LNCAP (cell line): ENCODE measurements around the gene KDM3A.

ENCODE experiments used
- TF ChIP-seq, protein P1 (sequence below): fragments of 450-650 bp; IDR thresholded peaks from 2 replicates; pipeline ENCODE4 v1.5.1; 2017; ENCODE audit warnings: mild to moderate bottlenecking

KDM3A gene

GRCh38 chr2:86398500-86399474, 42.4 kb upstream of the KDM3A start:
- TF ChIP-seq, protein P1, sequence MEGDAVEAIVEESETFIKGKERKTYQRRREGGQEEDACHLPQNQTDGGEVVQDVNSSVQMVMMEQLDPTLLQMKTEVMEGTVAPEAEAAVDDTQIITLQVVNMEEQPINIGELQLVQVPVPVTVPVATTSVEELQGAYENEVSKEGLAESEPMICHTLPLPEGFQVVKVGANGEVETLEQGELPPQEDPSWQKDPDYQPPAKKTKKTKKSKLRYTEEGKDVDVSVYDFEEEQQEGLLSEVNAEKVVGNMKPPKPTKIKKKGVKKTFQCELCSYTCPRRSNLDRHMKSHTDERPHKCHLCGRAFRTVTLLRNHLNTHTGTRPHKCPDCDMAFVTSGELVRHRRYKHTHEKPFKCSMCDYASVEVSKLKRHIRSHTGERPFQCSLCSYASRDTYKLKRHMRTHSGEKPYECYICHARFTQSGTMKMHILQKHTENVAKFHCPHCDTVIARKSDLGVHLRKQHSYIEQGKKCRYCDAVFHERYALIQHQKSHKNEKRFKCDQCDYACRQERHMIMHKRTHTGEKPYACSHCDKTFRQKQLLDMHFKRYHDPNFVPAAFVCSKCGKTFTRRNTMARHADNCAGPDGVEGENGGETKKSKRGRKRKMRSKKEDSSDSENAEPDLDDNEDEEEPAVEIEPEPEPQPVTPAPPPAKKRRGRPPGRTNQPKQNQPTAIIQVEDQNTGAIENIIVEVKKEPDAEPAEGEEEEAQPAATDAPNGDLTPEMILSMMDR = no peak

DNA sequence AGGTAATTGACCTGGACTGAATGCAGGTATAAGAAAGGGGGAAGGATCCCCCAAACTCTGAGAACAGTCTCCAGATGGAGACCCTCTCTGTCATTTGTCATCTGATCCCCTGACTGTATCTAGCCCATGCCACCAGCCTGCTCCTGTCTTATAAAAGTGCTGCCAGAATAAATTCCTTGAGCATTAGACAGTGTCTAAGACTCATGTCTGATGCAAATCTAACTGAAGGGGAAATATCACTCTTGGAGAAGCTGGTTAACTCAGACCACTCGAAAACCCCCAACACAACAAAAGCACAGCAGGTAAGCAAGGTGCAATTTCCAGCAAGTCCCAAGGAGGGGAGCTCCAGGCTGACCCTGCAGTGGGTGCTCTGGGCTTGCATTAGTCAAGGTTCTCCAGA, 40.9 kb upstream of the KDM3A start:
- TF ChIP-seq, protein P1 = no peak

- TF ChIP-seq, protein P1 = no peak
Measured at GRCh38 chr2:86410581-86410980, 30.6 kb upstream of the KDM3A start.

DNA sequence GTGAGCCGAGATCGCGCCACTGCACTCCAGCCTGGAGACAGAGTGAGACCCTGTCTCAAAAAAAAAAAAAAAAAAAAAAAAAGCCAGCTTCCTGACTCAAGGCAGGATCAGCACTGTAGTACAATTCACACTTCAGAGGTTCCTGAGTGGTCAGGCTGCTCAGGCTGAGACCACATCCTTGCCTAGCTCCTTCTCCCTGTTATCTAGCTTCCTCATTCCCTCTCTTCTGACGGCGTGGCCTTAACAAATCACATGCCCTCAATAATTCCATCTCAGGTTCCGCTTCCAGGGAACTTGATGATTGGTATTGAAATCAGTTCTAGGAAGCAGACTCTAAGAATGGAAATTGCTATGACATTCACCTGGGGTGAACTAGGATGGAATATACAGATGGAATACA, 29.8 kb upstream of the KDM3A start:
- TF ChIP-seq, protein P1 = no peak

DNA sequence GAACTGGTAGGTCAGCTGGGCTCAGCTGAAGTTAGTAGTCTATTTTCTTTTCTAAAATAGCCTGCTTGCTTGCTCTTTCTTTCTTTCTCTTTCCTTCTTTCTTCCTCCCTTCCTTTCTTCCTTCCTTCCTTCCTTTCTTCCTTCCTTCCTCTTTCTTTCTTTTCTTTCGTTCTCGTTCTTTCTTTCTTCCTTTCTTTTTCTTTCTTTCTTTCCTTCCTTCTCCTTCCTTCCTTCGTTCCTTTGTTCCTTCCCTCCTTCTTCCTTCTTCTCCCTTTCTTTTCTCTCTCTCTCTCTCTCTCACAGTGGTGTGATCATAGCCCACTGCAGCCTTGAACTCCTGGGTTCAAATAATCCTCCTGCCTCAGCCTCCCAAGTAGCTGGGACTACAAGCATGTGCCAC, 29.2 kb upstream of the KDM3A start:
- TF ChIP-seq, protein P1 = no peak

DNA sequence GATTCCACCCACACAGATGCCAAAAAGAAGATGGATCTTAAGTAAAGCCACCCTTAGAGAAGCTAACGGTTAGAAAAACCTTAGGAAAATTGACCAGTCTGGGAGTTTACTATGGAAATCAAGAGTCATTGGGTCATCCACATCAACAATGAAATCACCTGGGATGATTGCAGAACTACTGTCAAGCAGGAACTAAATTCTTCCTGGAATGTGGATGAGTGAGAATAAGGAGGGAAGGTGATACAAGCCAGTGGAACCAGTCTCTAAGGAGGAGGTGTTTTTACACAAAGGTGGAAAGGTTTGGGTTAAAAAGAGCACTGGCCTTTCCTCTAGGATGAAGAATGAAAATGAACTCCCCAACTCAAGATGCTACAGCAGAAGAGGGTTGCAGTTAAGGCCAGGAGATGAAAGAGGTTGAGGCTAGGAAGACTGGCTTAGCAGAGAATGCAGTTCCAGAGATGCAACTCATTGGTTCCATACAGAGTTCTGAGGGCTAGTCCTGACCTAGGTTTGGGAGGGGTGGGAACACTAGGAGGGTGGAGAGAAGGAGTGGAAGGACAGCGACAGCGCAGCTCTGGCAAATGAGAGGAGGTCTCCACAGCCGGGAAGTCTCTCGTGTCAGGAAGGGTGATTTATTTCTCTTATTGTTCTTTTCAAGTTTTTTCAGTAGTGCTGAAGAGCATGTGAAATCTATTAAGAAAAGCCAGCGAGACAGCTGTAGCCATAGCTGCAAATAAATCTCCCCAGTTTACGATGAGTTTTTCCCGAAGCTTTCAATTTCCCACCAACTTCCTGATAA, 27.7 kb upstream of the KDM3A start:
- TF ChIP-seq, protein P1 = no peak

DNA sequence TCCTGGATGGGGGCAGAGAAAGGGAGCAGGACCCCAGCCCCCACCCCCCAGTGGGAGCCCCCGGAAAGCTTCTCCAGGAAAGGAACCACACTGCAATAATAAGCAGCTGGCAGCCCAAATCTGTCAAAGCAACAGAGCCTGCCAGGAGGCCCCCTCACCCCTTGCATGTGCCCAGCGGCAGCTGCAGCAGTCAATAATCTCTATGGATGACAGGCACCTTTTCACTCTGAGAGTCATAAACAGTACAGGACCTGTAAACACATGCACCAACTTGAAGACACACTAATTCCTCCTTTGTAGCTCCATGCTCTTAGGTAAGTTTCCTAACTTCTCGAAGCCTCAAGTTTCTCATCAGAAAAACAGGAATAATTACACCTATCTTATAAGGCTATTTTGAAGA, 26.2 kb upstream of the KDM3A start:
- TF ChIP-seq, protein P1 = no peak
